Suppressor macrophage treated with lipopolysaccharide for 1 hour (primary cell): ENCODE measurements around the gene ARTN.

ENCODE experiments used
- DNase-seq, 3 donors: peaks; one replicate each; pipeline ENCODE4 v3.0.0-alpha.2; 2020 to 2022

Gene ARTN, protein sequence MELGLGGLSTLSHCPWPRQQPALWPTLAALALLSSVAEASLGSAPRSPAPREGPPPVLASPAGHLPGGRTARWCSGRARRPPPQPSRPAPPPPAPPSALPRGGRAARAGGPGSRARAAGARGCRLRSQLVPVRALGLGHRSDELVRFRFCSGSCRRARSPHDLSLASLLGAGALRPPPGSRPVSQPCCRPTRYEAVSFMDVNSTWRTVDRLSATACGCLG

DNA sequence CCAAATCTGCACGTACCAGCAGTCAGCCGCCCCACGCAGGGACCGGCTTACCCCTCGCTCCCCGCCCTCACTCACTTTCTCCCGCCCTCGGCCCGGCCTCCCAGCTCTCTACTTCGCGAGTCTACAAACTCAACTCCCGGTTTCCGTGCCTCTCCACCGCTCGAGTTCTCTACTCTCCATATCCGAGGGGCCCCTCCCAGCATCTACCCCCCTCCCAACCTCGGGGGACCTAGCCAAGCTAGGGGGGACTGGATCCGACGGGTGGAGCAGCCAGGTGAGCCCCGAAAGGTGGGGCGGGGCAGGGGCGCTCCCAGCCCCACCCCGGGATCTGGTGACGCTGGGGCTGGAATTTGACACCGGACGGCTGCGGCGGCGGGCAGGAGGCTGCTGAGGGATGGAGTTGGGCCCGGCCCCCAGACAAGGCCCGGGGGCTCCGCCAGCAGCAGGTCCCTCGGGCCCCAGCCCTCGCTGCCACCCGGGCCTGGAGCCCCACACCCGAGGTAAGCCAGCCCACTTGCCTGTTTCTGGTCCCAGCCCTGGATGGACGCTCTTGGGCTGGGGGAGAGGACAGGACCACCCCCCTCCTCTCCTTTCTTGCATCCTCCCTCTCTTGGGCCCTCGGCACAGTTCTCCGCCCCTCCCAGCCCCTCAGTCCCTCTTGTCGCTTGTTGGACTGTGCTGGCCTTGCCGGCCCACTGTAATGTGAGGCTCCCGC, at the start of gene ARTN:
TSS of gene ARTN (plus strand) at position 416 of the 715 bp plus-strand sequence. CDS start 1,856 bp downstream, outside the sequence.
- peak in 1 of 3 donors; percentile 33 for DNase-seq

DNA sequence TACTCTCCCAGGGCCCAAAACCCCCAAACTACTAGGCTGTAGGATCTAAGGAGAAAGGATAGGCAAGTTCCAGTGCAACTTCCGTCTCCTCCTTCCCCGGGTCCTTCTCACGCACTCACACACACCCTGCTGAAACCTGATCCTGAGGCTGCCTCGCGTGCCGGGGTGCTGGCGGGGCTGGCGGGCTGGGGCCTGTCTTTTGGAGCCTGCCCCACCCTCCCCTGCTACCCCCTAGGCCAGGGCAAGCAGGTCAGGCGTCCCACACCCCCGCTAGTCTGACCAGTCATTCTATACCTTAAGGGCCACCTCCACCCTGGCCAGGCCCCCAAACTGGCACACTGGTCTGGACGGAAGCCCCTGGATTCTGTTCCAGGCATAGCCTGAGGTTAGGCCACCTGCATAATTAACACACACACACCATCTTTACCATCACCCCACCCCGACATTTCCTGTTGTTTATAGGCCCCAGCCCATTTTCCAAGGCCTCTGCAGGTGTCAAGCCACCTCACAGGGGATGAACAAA, 48.3 kb upstream of the ARTN start:
- no peak for DNase-seq

DNA sequence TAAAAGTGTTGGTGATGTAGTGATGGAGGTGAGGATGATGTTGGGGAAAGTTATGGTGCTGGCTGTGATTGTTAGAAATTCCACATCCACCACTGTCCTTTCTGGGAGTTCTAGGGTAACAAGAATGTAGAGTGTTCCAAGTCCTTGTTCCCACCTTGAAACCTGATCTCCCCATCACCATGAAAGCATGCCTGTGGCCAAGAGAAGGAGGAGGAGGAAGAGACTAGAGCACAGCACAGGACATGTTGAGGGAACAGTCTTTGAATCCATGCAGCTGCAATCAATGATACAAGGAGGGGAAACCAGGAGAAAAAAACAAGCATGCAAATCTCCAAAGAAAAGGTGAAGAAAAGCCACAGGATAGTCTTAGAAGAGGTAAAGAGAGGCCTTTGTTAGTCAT, 45.9 kb upstream of the ARTN start:
- DNase-seq, result no peak

DNA sequence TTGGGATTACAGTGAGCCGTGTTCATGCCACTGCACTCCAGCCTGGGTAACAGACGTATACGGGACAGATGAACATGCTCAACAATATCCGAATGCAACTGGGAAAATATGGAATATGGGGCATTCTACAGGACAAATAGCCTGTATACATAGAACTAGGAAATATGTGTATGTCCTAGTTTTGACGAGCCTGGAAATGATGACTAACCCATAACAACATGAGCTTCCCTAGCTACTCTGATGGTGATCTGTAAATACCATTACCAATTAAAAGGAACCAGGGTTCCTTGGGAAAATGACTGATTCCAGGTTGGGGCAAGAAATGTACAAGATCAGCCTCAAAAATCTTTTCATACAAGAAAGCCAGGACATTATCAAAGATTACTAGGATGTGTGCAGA, 42.8 kb upstream of the ARTN start:
- peak; percentile 8 to 33 (median 16) for DNase-seq

DNA sequence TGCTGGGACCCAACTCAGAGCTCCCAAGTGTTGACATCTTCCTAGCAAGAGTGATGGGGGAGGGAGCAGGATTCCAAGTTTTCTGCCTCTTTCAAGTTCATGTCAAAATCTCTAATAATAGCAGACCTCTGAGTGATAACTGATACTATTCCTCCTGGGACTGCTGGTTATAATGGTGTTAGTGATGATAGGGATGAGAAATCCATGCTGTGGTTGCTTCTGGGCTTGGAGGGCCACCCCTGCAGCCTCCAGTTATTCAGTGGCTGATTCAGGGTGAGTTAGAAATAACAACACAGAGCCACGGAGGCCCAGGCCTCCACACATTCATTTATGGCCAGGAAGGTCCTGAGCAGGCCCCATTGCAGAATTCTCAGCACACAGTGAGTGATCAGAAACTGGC, 40.6 kb upstream of the ARTN start:
- DNase-seq, result no peak

DNA sequence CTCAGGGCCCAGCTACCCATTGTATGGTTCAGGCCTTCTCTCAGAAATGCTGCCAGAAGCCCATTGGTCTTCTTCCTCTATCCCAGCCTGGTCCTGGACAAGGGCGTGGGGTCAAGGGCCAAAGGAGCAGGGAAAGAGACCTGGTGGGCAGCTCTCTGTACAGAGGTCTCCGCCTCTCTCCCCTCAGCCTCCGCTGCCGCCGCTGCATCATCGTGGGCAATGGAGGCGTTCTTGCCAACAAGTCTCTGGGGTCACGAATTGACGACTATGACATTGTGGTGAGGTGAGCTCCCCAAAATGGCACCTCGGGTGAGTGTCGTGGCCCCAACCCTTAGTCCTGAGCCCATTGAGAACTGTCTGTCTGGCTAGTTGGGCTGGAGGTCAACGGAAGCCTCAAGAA, 34.6 kb upstream of the ARTN start:
- DNase-seq, result no peak

DNA sequence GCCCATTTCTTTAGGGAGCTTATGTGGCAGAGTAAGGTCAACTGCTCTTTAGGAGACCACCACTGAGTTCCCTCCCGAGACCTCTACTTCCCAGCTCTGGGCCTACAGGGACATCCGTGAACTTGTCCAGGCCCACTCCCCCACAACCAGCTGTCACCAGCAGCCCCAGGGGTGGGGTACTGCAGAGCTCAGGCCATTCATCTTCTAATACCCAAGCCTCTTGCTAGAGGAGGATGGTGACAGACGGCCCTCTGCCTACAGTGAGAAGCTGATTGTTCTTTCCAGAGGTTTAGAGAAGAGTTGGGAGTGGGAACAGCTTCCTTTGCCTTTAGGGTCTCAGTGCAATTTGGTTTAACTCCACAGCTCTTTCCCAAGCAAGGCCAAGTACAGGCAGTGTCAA, 33.2 kb upstream of the ARTN start:
- DNase-seq, result no peak

DNA sequence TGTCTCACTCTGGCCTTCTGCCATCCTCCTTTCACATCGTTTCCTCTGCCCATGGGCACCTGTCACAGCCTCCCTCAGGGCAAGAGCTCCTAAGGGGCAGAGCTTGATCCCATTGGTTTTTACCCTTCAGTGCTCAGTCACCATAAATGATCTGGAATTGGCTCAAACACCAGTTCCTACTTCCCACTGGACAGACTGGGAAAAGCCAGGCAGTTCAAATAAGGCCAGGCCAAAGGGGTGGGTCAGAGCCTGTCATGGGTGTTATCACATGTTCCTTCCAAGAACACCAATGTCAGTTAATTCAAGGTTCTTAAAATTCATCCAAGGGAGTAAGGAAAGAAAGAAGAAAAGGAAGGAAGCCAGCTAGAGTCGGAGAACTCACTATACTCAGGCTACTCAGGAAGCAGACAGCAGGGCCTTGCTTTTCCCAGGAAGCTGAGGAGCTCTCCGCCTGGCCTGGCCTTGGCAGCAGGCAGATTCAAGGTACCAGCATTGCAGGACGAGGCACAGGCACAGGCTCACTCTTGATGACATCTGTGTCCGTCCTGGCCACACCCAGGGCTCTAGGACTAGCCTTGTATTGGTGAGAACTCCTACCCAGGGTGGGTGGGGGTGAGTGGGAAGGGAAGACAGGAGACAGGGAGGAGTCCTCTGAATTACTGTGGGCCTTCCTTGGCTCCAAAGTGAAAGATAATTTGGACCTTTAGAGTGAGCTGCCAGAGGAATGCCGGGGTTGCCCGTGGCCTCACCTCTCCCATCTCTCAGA, 32.2 kb upstream of the ARTN start:
- no peak for DNase-seq

DNA sequence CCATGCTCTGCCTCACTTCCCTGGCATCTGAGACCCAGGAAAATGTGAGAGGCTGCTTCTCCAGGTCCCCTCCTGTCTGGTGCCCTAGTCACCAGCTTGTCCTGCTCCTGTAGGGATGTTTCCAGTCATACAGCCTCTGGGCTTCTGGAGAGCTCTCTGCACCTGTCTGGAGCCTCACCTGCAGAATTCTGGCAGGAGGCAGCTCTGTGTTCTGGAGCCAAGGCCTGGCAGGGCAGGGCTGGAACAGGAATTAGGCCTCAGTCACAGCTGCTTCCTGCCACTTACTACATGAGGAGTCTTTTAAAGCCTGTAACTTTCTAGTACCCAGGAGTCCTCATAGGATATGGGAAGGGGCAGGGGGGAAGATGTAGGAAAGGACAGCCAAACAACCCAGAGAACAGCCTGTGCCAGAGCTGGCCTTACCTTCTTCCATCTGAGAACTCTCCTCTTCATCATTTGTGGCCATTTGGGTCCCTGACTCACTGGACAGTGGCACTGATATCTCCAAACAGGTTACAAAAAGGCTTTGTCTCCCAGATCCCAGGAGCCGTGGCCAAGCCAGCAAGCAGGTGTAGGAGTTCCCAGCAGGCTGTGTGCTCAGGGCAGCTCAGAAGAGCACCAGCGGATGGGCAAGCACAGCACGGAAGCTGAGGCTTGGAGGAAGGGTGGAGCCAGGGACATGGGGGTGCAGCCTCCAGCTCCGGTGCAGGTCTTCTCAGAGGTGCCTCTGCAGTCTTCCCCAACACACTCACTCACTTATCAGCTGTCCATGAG, 31.4 kb upstream of the ARTN start:
- no peak for DNase-seq

DNA sequence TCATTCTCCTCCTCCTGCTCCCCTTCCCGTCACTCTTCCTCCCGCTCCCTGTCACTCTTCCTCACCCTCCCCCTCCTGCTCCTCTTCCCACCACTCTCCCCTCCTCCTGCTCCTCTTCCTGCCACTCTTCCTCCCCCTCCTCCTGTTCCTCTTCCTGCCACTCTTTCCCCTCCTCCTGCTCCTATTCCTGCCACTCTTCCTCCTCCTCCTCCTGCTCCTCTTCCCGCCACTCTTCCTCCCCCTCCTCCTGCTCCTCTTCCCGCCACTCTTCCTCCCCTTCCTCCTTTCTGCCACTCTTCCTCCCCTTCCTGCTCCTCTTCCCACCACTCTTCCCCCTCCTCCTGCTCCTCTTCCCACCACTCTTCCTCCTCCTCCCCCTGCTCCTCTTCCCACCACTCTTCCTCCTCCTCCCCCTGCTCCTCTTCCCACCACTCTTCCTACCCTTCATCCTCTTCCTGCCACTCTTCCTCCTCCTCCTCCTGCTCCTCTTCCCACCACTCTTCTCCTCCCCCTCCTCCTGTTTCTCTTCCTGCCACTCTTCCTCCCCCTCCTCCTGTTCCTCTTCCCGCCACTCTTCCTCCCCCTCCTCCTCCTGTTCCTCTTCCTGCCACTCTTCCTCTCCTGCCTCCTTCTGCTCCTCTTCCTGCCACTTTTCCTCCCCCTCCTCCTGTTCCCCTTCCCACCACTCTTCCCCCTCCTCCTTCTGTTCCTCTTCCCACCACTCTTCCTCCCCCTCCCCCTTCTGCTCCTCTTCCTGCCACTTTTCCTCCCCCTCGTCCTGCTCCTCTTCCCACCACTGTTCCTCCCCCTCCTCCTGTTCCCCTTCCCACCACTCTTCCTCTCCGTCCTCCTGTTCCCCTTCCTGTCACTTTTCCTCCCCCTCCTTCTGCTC, 28.7 kb upstream of the ARTN start:
- DNase-seq, result no peak

DNA sequence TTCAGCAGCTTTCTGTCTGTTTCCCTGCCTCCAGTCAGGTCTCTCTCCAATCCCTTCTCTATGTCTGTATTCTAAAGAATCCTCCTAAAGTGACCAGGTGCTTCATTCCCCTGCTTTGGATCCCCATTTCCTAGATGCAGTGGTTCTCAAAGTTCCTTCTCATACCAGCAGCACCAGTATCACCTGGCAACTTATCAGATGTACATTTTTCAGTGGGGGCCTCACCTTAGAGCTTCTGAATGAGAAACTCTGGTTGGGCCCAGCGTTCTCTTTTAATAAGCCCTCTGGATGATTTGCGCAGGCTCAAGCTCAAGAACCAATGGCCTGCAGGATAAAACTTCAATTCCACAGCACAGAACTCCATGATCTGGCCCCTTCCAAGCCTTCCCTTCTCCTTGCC, 25.4 kb upstream of the ARTN start:
- no peak for DNase-seq

DNA sequence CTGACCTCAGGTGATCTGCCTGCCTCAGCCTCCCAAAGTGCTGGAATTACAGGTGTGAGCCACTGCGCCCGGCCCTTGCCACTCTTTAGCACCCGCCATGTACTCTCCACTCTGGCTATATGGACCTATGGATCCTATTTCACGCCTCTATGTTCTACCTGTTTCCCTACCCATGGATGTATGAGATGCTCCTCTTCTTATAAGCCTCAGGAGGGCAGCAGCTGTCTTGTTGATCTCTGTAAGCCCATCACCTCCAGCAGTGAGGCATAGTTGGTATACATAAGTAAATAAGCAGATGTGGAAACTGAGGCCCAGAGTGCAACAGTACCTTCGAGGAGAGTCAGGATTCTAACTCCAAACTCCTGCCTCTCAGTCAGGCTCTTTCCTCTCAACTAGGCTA, 24.7 kb upstream of the ARTN start:
- no peak for DNase-seq

DNA sequence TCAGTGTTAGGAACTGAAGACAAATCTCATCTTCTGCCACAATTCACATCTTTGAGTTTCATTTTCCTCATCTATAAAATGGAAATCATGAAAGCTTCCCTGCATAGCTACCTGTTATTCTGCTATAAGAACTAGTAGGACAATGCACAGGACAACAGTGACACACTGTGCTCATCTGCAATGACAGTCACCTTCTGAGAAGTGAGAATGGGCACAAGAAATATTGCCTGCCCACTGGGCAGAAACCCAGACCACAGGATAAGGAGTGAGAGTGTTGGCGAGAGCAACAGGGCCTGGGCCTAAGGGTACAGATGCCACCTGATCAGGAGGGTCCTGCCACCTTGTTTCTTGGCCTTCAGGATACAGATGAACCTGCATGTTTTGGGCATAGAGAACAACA, 23.3 kb upstream of the ARTN start:
- DNase-seq, result no peak

DNA sequence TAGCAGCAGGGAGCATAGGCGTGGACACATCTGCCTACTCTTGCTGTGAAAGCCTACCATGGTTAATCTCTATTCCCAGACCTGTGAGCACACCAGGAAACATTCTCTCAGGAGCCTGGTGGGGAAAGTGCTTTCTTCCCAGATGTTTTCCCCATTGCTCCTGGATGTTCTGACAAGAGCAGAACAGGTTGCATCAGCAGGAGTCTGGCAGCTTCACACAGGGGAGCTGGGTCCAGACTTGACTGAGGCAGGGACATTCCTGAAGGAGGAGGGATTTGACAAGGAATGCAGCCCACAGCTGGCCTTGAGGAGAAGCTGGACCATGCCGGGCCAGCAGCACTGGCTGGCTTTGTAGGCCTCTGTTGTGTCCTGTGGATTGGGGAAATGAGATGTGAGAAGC, 21.0 kb upstream of the ARTN start:
- DNase-seq, result no peak

DNA sequence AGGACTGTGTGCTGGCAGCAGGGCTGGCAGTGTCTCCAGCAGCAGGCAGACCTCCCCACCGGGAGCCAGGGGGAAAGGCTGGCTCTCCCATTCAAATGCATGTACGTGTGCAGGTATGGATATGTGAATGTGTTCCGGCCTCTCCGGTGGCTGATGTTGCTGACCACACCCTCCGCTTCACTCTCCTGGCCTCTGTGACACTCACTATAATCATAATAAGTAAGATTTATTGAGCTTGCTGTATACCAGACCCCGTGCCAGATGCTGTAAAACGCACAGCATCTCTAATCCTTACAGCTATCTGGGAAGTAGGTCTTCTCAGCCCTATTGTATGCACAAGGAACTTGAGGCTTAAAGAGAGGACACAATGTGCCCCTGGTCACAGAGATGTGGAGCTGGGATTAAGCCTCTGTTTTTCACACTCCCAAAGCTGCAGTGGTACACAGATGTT, 20.5 kb upstream of the ARTN start:
- no peak for DNase-seq

DNA sequence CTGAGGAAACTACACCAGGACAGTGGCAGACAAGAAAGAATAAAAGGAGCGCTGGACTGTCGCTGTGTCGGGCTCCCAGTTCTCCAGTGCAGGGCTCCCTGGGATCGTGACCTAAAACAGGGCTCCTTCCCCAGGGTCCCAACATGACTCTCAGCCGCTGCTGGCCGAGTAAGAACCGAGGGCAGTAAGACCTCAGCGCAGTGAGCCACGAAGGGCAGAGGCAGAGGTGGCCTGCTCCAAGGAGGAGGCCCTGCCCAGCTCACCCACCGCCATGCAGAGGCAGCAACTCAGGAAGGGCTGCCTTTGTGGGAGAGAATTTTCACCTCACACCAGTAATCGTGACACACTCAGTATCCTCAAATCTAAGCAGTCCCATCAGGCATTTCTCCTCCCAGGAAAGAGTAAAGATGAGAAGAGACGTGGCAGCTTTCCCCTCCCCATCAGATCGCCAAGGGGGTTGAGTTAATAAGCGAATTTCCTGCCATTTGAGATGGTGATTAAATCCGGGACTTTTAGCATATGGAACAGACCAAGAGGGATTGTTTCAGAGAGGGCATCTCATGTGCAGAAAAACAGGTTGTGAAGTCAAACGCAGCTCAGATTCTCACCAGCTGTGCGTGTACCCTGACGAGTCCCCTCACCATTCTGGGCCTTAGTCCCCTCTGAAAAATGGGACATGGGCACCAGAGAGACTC, 19.8 kb upstream of the ARTN start:
- no peak for DNase-seq

DNA sequence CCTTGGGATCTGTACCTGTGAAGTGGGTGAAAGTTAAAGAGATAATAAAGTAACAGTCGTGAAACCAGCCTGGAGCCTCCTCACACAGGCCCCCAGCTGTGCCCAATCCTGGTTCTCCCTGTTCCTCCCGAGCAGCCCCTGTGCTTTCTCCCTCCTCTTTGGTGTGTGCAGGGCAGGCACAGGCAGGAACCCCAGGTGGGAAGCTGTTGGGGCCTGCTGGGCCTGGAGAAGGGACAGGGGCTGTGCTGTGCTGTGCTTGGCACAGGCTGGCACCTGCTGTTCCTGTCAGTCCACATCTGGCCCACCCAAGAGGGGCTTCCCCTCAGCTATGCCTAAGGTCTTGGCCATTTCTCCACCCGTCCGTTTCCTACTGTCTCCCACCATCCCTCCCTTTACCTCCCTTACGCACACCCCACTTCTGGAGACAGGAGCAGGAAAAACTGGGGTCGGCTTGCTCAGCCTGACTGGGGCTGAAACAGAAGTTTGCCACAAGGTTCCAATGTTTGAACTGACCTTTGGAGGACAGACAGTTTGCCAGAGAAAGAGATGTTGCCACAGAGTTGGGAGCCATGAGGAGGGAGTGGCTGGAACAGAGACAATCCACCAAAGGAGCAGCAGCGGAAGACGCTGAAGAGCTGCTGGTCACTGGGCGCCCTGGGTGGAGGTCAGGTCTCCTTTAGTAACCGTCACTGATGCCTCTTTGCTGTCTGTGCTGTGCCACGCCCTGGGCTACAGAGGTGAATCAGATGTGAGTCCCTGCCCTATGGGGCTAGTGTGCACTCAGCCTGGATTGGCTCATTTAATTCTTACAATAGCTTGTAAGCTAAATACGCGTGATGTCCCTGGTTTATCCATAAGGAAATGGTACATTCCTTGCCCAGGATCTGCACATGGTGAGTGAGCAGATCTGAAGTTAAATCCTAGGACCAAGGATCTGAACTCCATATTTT, 18.8 kb upstream of the ARTN start:
- no peak for DNase-seq

DNA sequence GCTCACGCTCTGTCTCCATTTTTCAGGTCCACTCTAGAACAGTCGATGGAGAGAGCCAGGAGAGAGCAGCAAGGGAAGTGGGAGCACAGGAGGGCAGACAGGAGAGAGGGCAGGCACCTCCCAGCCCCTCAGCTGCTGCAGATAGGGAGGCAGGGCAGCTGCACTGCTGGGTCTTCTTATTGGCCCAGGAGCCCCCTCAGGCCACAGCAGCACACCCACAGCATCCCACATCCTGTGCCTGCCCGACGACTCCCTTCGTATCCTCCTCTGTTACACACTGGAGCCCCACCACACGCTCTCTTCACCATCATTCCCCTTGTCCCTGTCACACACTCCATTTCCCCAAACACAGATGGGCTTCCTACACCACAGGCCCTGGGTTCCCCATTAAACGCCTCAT, 13.7 kb upstream of the ARTN start:
- no peak for DNase-seq

DNA sequence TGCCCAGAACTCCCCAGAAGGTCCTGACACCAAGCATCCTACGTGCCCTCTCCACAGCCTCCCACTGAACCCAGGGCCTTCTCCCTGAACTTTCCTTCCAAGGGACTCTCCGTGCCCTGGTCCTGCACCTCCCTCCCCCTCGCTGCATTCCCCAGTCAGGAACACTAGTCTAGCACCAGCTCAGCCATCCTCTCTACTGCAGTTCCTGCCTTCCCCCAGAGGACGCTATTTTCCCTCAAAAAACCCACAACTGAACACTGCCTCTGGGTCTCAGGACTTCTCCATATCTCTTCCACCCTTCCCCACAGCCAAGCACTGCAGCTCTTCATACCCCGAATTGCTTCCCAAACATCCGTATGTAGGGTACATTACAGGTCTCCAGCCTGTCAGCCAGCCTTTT, 12.6 kb upstream of the ARTN start:
- DNase-seq, result no peak

DNA sequence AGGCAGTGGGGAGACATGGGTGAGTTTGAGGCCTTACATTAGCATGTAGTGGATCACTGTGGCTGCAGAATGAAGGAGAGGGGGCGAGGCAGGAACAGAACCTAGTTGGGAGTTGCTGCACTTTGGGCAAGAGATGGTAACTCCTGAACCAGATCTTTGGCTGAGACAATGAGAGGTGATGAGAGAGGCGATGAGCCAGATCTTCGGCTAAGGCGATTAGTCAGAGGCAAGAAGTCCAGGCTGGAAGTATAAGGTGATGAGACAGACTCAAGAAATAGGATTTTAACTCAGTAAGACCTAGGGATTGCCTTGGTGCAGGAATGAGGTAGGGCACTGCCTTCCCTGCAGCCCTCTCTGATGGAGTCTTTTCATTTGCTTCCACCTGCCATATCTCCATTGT, 9.1 kb upstream of the ARTN start:
- DNase-seq, result no peak
